Activated CD4-positive, alpha-beta T cell treated with anti-CD3 and anti-CD28 coated beads, Interleukin-2, amount 50 U/mL, for 4 hours (primary cell): ENCODE data around the gene MDGA2.
"Not testable (repeated sequence)": the region's sequence is repeated elsewhere in the genome, so short reads cannot be mapped to it uniquely, and the experiment has no call there.

Source experiments
- DNase-seq, 2 experiments: peaks; one replicate each; pipeline ENCODE4 v3.0.0-alpha.2; 2020

MDGA2 gene

DNA sequence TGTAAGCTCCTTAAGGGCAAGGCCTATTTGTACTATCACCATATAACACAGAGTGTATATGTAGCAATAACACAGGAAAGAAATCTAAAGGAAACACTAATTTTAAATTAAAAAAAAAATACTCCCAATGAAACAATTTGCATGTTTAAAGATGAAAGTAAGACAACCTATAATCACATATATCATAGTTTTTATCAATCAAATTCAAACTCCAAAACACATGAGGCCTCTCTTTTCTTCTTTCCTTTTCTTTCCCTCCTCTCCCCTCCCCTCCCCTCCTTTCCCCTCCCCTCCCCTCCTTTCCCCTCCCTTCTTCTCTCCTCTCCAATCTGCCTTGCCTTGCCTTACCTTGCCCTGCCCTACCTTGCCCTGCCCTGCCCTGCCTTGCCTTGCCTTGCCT lies 618.0 kb downstream of the MDGA2 start:
- no peak for DNase-seq

DNA sequence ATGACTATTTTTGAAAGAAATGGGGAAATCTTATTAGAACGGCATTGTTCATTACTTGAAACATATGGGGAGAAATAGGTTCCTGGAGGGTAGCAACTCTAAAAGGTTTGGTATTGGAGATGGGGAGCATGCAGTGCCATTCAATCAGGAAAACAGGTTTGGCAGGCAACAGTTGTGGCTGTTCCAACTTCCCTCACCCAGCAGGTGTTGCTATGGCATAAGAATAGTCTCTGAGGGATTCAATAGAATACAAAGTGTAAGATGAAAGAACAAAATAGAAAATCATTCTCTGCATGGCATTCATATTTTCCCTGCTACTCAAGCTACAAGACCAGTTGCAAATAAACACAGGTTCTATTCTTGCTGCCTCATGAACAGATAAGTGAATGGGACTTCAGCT lies 630.6 kb downstream of the MDGA2 start:
- no peak for DNase-seq

DNA sequence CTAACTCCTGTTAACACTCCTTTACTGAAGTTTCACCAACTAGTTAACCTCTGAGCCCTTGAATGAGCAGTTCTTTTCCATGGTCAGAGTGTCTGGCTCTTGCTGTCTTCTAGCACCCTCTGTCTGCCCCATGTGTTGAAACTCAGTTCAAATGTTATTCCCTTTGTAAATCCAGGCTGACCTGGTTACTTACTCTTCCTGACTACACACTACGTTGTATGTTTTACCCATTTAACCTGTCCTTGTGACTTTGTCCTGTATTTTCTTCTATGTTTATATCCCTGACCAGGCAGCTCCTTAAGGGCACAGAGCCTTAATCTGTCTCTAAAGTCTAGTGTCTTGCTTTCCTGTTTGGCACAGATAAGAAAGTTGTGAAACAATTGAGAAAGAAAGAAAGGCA lies 634.9 kb downstream of the MDGA2 start:
- DNase-seq, result no peak

DNA sequence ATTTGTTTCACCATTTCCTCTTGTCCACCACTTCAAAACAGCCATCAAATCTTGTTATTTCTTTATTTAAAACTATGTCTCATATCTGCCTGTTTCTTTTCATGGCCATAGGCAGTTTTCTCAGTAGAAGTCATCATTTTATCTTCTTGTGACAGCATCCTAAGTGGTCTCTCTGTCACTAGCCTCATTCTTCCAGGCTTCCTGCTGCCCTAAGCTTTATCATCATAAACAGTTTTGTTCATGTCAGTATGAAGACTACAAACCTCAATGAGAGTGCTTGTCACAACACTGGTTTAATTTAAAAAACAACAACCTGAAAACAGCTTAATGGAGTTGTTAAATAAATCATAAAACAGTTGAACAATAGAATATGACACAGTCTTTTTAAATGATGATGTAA lies 636.1 kb downstream of the MDGA2 start:
- no peak for DNase-seq

DNA sequence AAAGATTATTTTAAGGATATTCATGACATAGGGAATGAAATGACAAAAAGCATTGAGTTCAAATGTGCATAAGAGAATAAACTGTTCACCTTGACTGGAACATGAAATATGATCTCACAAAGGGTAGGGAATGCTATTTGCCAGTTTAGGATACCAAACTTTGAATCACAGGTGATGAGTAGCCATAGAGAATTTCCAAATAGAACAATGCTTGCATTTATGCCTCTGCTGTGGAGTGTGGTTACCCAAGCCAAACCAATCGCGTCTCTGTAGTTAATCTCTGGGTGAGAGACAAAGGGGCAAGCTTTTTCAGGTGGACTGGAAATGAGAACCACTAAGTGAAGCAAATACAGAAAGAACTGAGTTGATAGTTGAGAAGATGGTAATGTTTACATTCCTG lies 652.7 kb downstream of the MDGA2 start:
- DNase-seq, result no peak

DNA sequence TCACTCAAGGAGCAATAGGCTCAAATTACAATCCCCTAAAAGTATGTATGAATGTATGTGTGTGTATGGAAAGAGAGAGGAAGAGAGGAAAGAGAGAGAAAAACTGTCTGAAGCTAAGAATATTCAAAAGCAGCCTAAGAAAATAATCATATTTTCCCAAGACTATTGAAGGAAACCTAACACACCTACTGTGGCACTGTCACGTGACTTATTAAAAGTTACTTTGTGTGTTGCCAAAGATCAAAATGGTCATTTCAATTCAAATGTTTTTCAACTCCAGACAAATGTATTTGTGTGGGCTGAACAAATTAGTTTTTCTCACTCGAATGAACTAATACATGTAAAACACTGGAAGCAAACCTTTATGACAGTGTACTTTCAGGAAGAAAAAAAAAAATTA lies 654.9 kb downstream of the MDGA2 start:
- no peak for DNase-seq

DNA sequence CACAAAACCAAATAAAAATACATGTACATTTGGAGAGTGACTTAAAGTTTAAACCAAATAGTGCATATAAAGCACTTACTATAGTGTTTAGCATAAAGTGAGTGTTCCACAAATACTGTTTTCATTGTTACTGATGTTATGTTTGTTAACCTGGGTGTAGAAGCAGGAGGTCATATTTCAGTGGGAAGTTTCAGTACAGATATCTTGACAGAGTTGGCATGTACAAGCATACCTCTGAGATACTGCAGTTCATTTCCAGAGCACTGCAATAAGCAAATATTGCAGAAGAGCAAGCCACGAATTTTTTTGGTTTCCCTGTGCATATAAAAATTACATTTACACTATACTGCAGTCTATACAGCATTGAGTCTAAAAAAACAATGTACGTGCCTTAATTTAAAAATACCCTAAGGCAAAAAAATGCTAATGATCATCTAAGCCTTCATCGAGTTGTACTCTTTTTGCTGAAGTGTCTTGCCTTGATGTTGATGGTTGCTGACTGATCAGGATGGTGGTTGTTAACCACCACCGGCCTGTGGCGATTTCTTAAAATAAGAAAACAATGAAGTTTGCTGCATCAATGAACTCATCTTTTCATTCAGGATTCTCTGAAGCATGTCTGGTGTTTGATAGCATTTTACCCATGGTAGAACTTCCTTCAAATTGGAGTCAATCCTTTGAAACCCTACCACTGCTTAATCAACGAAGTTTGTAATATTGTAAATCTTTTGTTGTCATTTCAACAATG lies 662.7 kb downstream of the MDGA2 start:
- DNase-seq, result no peak

DNA sequence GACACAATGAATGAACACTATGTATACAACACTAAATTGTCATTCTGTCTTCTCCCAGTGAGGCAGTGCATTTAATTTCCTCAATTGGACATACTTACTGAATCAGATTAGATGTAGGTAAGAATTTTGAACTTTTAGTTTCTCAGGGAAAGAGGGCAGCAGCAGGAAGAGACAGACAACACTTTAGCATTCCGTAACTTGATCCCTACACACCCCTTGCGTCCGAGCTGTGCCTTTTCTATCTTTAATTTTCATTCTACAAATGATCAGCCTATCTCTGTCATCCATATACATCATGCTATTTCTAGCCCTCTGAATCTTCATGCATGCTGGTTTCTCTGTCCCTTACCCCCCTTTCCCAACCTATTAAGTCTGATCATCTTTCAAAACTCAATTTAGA lies 665.8 kb downstream of the MDGA2 start:
- DNase-seq, result no peak

DNA sequence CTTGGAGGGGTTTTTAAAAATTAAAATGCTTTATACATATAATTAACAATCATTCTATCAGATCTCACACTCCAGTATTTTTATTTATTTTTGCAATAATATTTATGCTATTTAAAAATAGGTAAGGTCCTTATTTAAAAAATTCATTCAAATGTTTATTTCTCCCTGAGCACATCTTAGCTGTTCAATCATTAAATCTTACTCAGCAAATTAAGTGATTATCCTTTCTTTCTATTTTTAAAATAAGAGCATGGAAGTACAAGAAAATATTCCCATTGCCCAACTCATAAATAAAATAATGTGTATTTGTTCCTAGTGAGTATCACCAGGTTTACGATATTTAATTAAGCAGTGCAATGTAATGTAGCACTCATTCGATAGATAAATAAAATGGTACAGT lies 666.7 kb downstream of the MDGA2 start:
- DNase-seq, result no peak

DNA sequence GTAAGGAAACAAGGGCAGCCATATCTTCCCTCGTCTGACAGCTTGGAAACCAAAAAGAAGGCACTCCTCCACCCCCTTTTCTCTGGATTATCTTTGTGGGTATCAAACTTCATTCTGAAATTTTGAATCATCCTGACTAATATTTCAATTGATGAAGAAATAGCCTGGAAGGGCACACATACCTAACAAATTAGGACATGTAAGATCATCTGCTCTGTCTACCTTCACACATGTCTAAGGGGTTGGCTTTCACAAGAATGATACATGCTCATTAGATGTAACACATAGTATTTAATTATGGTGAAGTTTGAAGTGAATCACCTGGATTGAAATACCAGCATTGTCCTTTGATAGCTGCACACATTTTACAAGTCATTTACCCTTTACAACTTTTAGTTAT lies 675.7 kb downstream of the MDGA2 start:
- DNase-seq, result no peak

DNA sequence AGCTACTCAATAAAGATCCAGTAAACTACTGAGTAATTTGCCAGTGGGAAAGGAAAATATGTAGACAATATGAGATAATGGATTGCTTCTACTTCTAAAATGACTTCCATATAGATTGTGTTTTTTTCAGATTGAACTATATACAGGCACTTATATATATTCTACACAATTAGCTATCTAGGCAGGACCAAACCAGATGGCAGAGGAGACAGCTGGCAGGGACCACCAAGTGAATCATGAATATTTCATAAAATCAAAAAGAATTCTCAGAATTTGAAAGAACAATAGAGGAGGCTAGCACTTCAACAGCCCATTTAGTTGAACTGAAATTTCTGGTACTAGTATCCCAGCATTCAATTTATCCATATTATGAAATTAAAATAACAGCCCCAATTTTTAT lies 685.8 kb downstream of the MDGA2 start:
- no peak for DNase-seq

DNA sequence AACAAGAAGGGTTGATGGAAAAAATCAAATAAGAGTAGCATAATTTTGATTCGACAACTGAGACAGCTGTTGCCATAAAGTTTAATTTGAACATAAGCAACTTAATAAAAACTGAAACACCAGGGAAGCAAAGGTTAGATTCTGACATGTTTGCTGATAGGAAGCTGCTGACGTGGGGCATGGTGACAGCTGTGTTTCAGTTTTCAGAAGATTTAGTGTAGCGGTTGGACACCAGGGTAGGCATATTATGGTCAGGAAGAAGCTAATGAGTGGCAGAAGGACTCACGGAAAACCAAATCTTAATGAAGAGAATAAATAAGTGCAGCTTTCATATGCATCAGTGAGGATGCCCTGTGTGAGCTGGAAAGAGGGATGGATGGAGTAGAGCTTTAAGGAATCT lies 687.1 kb downstream of the MDGA2 start:
- no peak for DNase-seq

DNA sequence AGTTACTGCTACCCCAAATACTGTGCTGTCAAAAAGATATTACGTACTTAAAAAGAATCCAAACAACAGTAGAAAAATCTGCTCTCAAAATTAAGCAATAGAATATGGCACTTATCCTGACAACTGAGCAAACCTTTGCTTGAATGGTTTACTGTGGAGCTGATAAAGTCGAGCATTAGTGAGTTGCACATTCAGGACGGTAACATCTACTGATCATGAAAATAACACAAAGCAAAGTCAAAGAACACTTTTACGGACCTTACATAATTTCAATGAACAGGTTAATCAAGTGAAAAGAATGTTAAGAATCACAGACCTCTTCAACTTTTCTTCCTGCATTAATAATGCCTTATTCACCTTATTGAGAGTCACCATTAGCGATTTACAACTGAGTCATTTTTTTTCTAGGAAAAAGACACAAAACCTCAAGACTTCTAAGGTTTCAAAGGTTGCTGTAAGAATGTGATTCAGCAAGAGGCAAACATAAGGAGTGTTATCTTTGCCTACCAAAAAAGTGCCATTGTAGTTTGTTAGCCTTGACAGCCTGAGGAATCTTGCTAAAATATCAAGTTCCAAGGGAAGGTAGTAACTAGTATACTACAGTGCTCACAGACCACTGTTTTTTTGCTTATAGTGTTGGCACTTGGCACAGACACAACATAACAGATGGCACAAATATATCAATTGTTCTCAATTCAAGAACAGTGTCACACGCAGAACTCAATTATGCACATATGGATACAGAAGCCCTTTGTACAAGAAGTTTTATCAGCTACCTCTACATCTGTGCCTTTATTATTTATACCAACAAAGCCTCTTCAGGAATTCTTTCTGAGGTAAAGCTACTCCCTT lies 689.6 kb downstream of the MDGA2 start:
- no peak for DNase-seq

DNA sequence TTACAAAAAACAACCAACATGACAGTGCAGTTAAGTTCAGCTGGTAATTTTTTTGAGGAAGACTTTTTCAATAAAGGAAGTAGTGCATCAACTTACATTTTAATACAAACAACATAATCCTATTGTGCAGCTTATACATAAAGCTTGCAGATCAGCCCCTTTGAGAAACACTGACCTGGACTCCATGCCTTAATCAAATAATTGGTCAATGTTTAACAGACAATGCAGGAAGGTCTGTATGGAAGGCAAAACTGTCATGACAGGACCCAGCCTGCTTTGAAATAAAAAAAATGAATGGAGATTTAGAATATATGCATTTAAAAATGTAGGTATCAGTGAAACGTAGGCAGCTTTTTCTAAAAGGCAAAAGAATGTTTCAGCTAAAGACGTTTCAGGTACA lies 702.1 kb downstream of the MDGA2 start:
- no peak for DNase-seq

DNA sequence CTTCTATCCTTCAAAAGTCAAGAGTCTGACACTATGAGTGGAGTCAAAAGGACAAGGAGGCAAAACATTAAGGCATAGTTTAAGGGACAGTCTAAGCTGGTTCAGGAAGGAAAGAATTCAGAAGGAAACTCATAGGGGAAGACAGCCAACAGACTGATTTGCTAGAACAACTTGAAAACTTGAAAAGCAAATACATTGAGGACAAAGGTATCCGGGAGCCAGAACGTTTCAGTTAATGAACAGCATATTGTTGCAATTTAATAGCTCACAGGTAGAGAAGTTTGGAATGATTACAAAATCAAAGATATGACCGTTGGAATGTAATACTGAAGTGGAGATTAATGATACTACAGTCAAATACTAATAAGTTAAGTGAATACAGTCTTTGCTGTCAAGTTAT lies 711.0 kb downstream of the MDGA2 start:
- DNase-seq, result no peak

DNA sequence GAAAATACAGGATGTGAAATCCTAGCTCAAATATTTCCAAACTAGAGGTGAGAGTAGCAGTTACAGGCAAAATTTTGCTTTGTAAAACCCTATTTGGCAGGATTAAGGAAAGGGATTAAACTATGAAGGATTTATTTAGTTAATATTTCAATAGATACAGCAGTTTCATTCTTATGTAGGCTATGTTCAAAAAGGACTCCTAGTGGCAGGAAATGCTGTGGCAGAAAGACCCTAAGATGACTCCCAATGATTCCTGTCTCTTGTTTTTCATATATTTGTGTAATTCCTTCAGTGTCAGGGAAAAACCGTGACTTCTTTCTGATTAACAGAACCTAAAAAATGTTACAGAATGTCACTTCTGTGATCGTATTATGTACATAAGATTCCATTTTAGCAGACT lies 724.3 kb downstream of the MDGA2 start:
- DNase-seq, result no peak

DNA sequence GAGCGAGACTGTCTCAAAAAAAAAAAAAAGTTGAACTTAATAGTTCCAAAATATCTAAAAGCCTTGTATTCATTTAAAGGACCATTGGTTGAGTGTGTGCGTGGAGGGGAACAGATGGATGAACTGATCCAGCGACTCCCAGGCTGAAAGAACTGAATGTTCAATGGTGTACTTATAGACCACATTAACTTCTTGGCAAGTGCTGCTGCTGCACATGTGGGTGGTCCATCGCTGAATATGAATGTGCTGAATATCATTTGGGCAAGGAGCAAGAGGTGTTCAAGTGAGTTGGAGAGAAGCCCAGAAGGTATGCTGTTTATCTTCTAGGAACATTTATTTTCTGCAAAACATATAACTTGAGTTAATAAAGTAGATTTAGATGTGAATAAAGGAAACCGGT lies 734.8 kb downstream of the MDGA2 start:
- no peak for DNase-seq

DNA sequence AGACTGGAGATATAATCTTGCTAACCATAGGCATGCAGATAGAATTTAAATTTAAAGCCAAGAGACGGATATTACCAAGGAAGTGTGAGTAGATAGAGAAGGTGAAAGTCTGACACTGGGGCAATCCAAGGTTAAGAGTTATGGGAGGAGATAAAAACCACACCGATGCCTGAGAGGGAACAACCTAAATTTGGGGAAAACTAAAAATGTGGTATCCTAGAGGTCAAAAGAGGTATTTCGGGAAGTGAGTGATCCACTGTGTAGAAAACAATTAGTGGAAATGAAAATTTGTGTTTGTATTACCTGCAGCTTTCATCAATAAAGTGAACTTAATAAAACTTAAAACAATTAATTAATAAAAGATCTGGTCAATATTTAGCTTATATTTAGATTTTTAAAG lies 754.9 kb downstream of the MDGA2 start:
- DNase-seq, result no peak

DNA sequence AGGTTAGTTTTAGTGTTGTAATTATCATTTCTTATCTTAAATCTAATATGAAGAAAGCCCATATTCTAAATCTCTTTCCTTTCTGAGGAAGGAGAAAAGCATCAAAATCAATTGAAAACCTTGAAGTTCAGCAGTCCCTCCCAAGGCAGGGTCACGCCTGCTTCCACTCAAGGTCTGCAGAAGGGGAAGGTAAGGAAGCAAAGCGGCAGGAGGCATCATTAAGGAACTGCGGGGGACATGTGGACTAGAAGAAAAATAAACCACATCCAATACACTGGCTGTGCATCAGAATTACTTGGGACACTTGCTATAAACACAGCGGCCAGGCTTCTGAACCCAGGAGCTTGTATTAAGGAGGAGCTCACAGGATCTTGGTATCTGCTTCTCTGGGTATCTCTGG lies 759.9 kb downstream of the MDGA2 start:
- DNase-seq, result not testable (repeated sequence)

DNA sequence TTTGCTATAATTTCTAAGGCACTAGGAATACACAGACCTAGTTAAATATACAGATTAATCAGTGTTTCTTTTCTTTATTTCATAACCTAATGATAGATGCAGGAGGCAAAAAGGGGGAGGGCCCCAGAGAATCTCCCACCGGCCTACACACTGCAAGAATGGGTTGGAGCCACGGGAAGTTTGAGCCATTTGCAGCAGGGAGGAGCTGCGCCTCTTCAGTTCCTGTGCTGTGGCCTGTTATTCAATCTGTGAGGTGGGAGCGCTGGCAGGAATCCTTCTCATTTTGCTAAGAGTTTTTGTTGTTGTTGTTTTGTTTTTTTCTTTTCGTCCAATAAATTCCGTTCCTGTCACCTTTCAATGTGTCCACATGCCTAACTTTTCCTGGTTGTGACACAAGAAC lies 772.6 kb downstream of the MDGA2 start:
- no peak for DNase-seq

DNA sequence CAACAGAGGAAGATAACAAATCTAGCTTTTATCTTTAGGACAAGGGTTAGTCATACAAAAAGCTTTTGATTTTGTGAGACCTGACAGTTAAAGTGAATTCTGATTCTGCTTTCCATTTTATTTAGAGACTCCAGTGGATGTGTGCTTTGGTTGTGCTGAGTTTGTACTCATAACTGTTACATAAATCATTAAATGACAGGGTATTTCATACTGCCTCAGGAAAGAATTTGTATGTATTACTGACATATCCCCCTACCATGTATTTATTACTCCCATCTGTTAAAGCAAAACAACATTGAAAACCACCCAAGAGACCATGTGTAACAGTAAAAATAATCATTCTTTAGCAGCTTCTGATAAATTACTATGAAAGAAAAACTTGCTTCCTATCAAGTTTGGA lies 780.9 kb downstream of the MDGA2 start:
- no peak for DNase-seq

DNA sequence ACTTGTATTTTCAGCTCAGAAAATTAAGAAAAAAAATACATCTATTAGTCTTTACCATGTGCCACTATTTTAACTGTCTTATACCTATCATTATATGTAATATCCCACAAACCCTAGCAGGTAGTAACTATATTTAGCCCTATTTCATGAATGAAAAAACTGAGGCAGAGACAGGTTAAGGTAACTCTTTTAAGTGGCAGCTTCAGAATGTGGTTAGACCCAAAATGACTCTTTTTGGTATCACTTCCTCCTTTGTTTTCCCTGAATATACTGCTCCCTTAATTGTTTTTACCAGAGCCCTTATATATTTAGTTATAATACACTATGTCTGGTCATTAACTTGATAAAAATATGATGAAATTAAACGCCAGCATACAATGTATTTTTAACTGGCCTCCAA lies 788.3 kb downstream of the MDGA2 start:
- DNase-seq, result no peak

DNA sequence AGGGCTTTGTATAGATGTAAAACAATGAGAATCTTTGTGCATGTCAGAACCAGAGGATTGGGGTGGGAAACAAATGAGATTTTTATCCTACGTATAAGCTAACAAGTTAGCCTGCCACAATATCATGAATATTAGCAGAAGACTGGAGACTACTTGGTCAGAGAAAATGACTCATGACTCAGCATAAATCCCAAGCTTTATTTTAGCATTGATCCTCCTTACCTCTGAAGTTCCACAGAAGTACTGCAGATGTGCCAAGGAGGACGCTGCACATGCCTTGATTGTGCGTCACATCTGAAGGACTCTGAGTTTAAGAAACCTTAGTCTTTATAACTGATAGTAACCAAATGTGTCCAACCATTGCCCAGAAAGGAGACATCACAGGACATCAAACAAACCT lies 789.8 kb downstream of the MDGA2 start:
- DNase-seq, result no peak

DNA sequence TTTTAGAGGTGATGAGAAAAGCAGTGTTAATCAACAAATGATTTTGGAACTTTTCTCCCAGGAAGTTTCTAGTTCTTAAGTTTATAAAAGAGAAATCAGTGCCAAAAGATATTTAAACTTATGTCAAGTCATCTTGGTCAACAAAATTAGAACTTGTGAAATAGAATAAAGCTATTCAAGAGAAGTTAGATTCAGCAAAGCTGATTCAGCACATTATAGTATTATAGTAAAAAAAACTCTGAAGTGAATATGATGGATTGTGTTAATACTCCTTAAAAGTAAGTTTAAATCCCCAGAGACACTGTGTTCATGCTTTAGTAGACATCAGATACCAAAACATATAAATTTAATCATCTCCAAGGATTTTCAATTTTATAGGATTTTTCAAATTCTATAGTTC lies 813.7 kb downstream of the MDGA2 start:
- DNase-seq, result no peak
